ENCODE results near the gene TNNT2. TPM values are rescaled to one million over a fixed set of nuclear protein-coding genes. Genes with fewer than 3 reads are reported as not detected.

The TNNT2 gene
- total and polyA plus RNA-seq, 2 of the 13 experiments (the other 11 are each of a cell fraction or from before 2014, with no cell fraction given): 0.20 to 0.63 TPM

GRCh38 chr1:201359873-201360210, 17.6 kb downstream of the TNNT2 start (continued):
- no peak for TF ChIP-seq MXI1 (IDR thresholded peaks at IDR 0.05; ENCODE audit: borderline replicate concordance, low read depth, low read length)
- no peak for TF ChIP-seq CBX5 (CRISPR knock-in tag; IDR thresholded peaks at IDR 0.05; ENCODE audit: borderline replicate concordance)
- TF ChIP-seq ZFX (CRISPR knock-in tag; IDR thresholded peaks at IDR 0.05; ENCODE audit: low read depth): no peak
- TF ChIP-seq GTF2F1 (IDR thresholded peaks at IDR 0.05; ENCODE audit: low read length): no peak
- TF ChIP-seq PAF1 (CRISPR knock-in tag; IDR thresholded peaks at IDR 0.05): no peak
- no peak for TF ChIP-seq ZNF639 (CRISPR knock-in tag; conservative IDR thresholded peaks at IDR 0.05)
- TF ChIP-seq PRDM4 (CRISPR knock-in tag; IDR thresholded peaks at IDR 0.05; ENCODE audit: borderline replicate concordance): no peak
- no peak for TF ChIP-seq ZNF34 (CRISPR knock-in tag; IDR thresholded peaks at IDR 0.05; ENCODE audit: borderline replicate concordance)
- no peak for TF ChIP-seq ZFP36L2 (CRISPR knock-in tag; IDR thresholded peaks at IDR 0.05)
- TF ChIP-seq CEBPG (CRISPR knock-in tag; IDR thresholded peaks at IDR 0.05): no peak
